MCF 10A (cell line): ENCODE results near the gene CSF1R. TPM values are rescaled to one million over a fixed set of nuclear protein-coding genes. Genes with fewer than 3 reads are reported as not detected.
A peak's percentile ranks its signal among the peaks of the same experiment; 100 is the strongest.

ENCODE experiments used
- BruUV-seq: library from RNA; stranded (reverse); fragments of 400-500 nt; replicated peaks from 2 replicates; lab custom pipeline; 2021; lab: Mats Ljungman, UMichigan
- CTCF ChIA-PET: fragments of 300-600 bp; sonication (Branson Sonifier 250); formaldehyde crosslinking; extraction: SDS; loops from one replicate; lab custom pipeline; 2021; ENCODE audit warnings: antibody characterized with exemption, inconsistent platforms; lab: Yijun Ruan, JAX
- POLR2A ChIA-PET: fragments of 300-600, 350-650 bp; sonication (Branson Sonifier 250); formaldehyde crosslinking; extraction: SDS; loops from one replicate; lab custom pipeline; 2020; ENCODE audit warnings: antibody characterized with exemption, inconsistent platforms; lab: Yijun Ruan, JAX
- DNase-seq: peaks from one replicate; pipeline ENCODE4 v3.0.0-alpha.2; 2018; ENCODE audit not compliant: unreplicated experiment
- H3K27ac Mint-ChIP-seq: one replicate; pipeline ENCODE4 v1.8.0; 2022; ENCODE audit warnings: mild to moderate bottlenecking, low read depth, mixed read lengths; ENCODE audit not compliant: unreplicated experiment
- H3K27me3 Mint-ChIP-seq: one replicate; pipeline ENCODE4 v1.8.0; 2022; ENCODE audit warnings: mixed read lengths; ENCODE audit not compliant: insufficient read depth, unreplicated experiment
- H3K36me3 Mint-ChIP-seq: one replicate; pipeline ENCODE4 v1.8.0; 2022; ENCODE audit warnings: mild to moderate bottlenecking, moderate library complexity, mixed read lengths; ENCODE audit not compliant: insufficient read depth, unreplicated experiment
- H3K4me1 Mint-ChIP-seq: one replicate; pipeline ENCODE4 v1.8.0; 2022; ENCODE audit warnings: mixed read lengths; ENCODE audit not compliant: insufficient read depth, unreplicated experiment
- H3K4me3 Mint-ChIP-seq: one replicate; pipeline ENCODE4 v1.8.0; 2022; ENCODE audit warnings: mild to moderate bottlenecking, moderate library complexity, mixed read lengths; ENCODE audit not compliant: unreplicated experiment
- H3K9me3 Mint-ChIP-seq: one replicate; pipeline ENCODE4 v1.8.0; 2022; ENCODE audit warnings: mixed read lengths; ENCODE audit not compliant: unreplicated experiment
- CTCF ChIP-seq: fragments of 200-600 bp; IDR thresholded peaks from one replicate; pipeline ENCODE4 v1.8.0; 2022; ENCODE audit warnings: antibody characterized with exemption, mild to moderate bottlenecking; ENCODE audit not compliant: unreplicated experiment
- intact Hi-C: fragments of 100-400 bp; cut with micrococcal nuclease; formaldehyde crosslinking; loops from 2 replicates; pipeline ENCODE4 v1.14.1; 2022
- total RNA-seq: library from RNA; stranded (reverse); gene quantifications from 2 replicates; pipeline ENCODE4 v1.2.3, GENCODE V29; 2022

CSF1R gene
- total RNA-seq, 1 experiment from 2014 or later, result 1.6 TPM

- H3K27me3 Mint-ChIP-seq, result no peaks in the 10 kb centered on the region
- ChIA-PET CTCF (interaction anchor here (0.5 to 2.3 kb wide), 23 partner anchors 9 to 429 kb away, joined by 3 to 11 read pairs (median 4); partner anchors contain the start of gene TIGD6), POLR2A (interaction anchor here (0.5 to 4.6 kb wide), 21 partner anchors 9 to 677 kb away, joined by 3 to 104 read pairs (median 6); partner anchors contain the start of genes GRPEL2, HMGXB3 and TIGD6)
- no peak for TF ChIP-seq CTCF
- peak; percentile 98 for DNase-seq
- no TSS peak for BruUV-seq
- H3K4me1 Mint-ChIP-seq, result peaks cover 49% of the 10 kb centered on the region
- H3K27ac Mint-ChIP-seq, result peak overlapping the region; percentile 89
- H3K9me3 Mint-ChIP-seq, result no peaks in the 10 kb centered on the region
- intact Hi-C loops, result loop anchor here (1.0 to 2.0 kb wide), 2 partner anchors 15 to 21 kb away; no protein-coding TSS in a partner anchor
- peak overlapping the region; percentile 63 for H3K4me3 Mint-ChIP-seq
- peaks cover 92% of the 10 kb centered on the region for H3K36me3 Mint-ChIP-seq
Observed at GRCh38 chr5:150022158-150022531, 64.2 kb downstream of the CSF1R start.

- peak overlapping the region; percentile 63 for H3K4me3 Mint-ChIP-seq
- no peaks in the 10 kb centered on the region for H3K9me3 Mint-ChIP-seq
- no TSS peak for BruUV-seq
- intact Hi-C loops, result loop anchor here (1.0 to 2.0 kb wide), 2 partner anchors 15 to 20 kb away; no protein-coding TSS in a partner anchor
- DNase-seq, result peak; percentile 93
- ChIA-PET POLR2A (interaction anchor here (0.9 to 4.6 kb wide), 20 partner anchors 10 to 677 kb away, joined by 3 to 104 read pairs (median 6); partner anchors contain the start of genes GRPEL2, HMGXB3 and TIGD6), CTCF (interaction anchor here (0.5 to 2.3 kb wide), 27 partner anchors 9 to 547 kb away, joined by 3 to 14 read pairs (median 4); partner anchors contain the start of gene TIGD6)
- H3K27ac Mint-ChIP-seq, result peak overlapping the region; percentile 89
- peaks cover 50% of the 10 kb centered on the region for H3K4me1 Mint-ChIP-seq
- no peaks in the 10 kb centered on the region for H3K27me3 Mint-ChIP-seq
- no peak for TF ChIP-seq CTCF
- peaks cover 92% of the 10 kb centered on the region for H3K36me3 Mint-ChIP-seq
Observed at GRCh38 chr5:150021491-150022157, 64.7 kb downstream of the CSF1R start.

- Mint-ChIP-seq H3K4me1 (peaks cover 50% of the 10 kb centered on the region), H3K4me3 (no peak overlapping the region), H3K27me3 (no peaks in the 10 kb centered on the region), H3K36me3 (peaks cover 92% of the 10 kb centered on the region), H3K9me3 (no peaks in the 10 kb centered on the region), H3K27ac (peak overlapping the region; percentile 89)
- no TSS peak for BruUV-seq
- ChIA-PET POLR2A (interaction anchor here (0.6 to 4.6 kb wide), 7 partner anchors 11 to 92 kb away, joined by 3 to 104 read pairs (median 22); partner anchors contain the start of genes HMGXB3 and TIGD6), CTCF (interaction anchor here (0.6 to 1.8 kb wide), 8 partner anchors 13 to 492 kb away, joined by 3 to 14 read pairs (median 4); no protein-coding TSS in a partner anchor)
- intact Hi-C loops, result no loop called here
- DNase-seq, result no peak
- TF ChIP-seq CTCF, result no peak
Observed at GRCh38 chr5:150020249-150020648, 66.1 kb downstream of the CSF1R start.
